ENCODE data around the gene TEX29. TPM values are rescaled to one million over a fixed set of nuclear protein-coding genes. Genes with fewer than 3 reads are reported as not detected.

Gene TEX29
- total RNA-seq, 1 experiment from 2014 or later, result 0.33 TPM

- Mint-ChIP-seq H3K27ac (no peak overlapping the region), H3K9me3 (no peaks in the 10 kb centered on the region; a peak in 1 of 5 replicates), H3K36me3 (ENCODE audit: insufficient read depth in 1 of 3, low read depth in 3 of 3) (no peaks in the 10 kb centered on the region), H3K4me3 (no peak overlapping the region), H3K27me3 (ENCODE audit: low read depth) (peaks cover 4% of the 10 kb centered on the region), H3K4me1 (peaks cover 5 to 7% of the 10 kb centered on the region in 2 experiments; a peak in 2 of 4 replicates)
- Histone ChIP-seq H2AFZ (ENCODE audit: low read length) (no peak overlapping the region), H2BK12ac (ENCODE audit: insufficient read length, low read depth, low read length) (no peak overlapping the region), H2BK15ac (ENCODE audit: low read depth, low read length) (no peak overlapping the region), H3K79me1 (ENCODE audit: insufficient read depth, low read depth, low read length, poor library complexity, severe bottlenecking) (no peaks in the 10 kb centered on the region), H2BK5ac (ENCODE audit: insufficient read length, low read length) (no peak overlapping the region), H3K4ac (ENCODE audit: low read depth, low read length) (no peak overlapping the region), H3K27me3 (ENCODE audit: insufficient read depth, low read length) (no peaks in the 10 kb centered on the region), H4K8ac (replicated peaks; ENCODE audit: insufficient read length, low read depth, low read length) (no peak overlapping the region), H3K14ac (ENCODE audit: insufficient read depth, low read length) (no peak overlapping the region), H3K9me3 (ENCODE audit: control insufficient read depth, low read depth, low read length) (no peaks in the 10 kb centered on the region), H3K4me2 (ENCODE audit: insufficient read depth, insufficient read length, low read length) (no peak overlapping the region), H3K18ac (ENCODE audit: insufficient read length, low read depth, low read length) (no peak overlapping the region), H4K91ac (ENCODE audit: insufficient read length, low read depth, low read length) (no peak overlapping the region), H3K56ac (ENCODE audit: insufficient read length, low read depth, low read length) (no peak overlapping the region), H2BK120ac (ENCODE audit: low read depth, low read length, poor library complexity, severe bottlenecking) (no peak overlapping the region), H3T11ph (ENCODE audit: low read length) (no peak overlapping the region), H4K20me1 (ENCODE audit: control insufficient read depth, insufficient read depth, insufficient read length) (no peaks in the 10 kb centered on the region), H3K23ac (ENCODE audit: insufficient read length, low read depth, low read length) (no peak overlapping the region), H3K9ac (ENCODE audit: extremely low read depth, insufficient read length, low read length) (no peak overlapping the region), H3K79me2 (ENCODE audit: insufficient read depth, low read length) (no peaks in the 10 kb centered on the region), H2AK5ac (ENCODE audit: insufficient read length, low read length) (no peak overlapping the region), H4K5ac (ENCODE audit: insufficient read length, low read depth, low read length) (no peak overlapping the region), H2BK20ac (ENCODE audit: low read depth, low read length, poor library complexity, severe bottlenecking) (no peak overlapping the region), H3K27ac (ENCODE audit: insufficient read length, low read depth, low read length) (no peak overlapping the region), H3K4me1 (ENCODE audit: insufficient read depth, low read length) (no peaks in the 10 kb centered on the region), H3K23me2 (ENCODE audit: insufficient read length, low read depth, low read length, poor library complexity, severe bottlenecking) (no peaks in the 10 kb centered on the region)
- TF ChIP-seq CTCF (conservative IDR thresholded peaks at IDR 0.05), result no peak
- WGBS (ENCODE audit: extremely low coverage, insufficient read length, low lambda C conversion rate), result no CpG with 5 or more reads among the region's 16 CpGs
- DNase-seq, result peak; percentile 20
These were observed 6.7 kb downstream of the TEX29 start for GRCh38 chr13:111326981-111327642.
